GM21515 (cell line): ENCODE results near the gene GRIA3.

ENCODE experiments used
- ATAC-seq: cut with Tn5 transposase; IDR thresholded peaks from one replicate; pipeline ENCODE4 v1.9.1; 2021; ENCODE audit not compliant: unreplicated experiment

GRIA3 gene

DNA sequence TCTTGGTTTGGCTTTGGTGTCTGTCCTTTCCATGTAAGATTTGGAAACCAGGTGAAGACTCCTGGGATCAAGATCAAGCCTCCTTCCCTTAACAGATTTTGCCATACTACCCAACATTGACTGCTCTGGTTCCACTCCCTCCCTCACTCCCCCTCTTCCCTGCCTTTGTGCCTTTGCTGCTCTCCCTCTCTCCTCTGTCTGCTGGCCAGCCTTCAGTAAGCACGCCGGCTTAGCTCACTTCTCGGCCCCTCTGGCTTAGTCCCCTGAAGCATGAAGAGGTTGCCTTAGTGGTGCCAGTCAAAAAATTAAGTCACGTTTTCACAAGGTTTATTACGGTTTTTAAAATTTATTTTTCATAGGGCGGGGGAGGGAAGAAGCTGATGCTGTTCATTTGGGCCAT is 6.0 kb downstream of the GRIA3 start:
- no peak for ATAC-seq

DNA sequence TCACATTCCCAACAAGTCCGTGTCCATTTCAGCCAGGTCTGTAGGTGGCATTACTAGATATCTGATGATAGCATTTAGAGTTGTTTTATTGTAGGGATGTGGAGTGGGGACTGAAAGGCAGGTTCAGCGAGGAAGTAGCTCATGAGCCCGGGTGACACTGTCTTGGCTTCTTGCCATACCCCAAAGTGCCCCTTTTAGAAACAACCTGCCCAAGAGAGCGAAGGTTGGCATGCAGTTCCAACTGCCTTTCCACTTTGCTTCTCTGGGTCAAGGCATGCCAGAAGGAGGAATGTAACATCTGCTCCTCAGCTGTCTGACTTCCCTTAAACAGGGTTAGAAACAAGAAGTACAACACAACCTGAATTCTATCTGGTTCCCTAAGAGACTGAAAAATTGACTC is 9.0 kb downstream of the GRIA3 start:
- ATAC-seq: no peak

DNA sequence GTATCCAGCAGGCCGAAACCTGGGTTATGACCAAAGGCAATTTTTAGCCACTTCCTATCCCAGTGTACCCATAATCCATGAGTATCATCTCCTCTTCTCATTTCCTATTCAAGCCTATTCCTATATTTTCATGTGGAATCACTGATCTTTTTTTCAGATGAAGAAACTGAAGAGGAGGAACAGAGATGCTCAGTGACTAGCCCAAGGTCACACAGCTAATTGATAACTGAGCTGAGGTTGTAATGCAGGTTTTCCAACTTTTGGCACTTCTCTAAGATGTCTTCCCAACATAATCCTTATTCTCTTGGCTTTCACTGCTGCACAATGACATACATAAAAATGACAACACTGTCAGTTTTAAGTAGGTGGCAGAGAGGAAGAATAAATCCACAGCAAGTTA is 15.3 kb downstream of the GRIA3 start:
- no peak for ATAC-seq

DNA sequence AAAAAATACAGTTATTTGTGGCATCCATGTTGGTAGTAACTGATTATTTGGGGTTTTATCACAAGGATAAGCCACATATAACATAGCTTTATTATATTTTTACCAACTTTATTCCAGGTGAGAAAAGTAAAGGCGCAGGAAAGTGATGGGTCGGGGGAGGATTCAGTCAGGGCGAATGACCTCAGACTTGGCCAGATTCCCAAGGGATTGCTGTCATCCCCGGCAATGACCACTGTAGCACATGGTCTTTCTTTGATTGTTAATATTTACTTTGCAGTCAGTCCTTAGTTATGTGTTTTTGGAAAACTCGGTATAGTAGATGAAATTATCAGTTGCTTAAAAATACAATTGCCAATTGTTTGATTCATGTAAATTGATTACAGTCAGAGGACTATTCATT is 17.6 kb downstream of the GRIA3 start:
- no peak for ATAC-seq

DNA sequence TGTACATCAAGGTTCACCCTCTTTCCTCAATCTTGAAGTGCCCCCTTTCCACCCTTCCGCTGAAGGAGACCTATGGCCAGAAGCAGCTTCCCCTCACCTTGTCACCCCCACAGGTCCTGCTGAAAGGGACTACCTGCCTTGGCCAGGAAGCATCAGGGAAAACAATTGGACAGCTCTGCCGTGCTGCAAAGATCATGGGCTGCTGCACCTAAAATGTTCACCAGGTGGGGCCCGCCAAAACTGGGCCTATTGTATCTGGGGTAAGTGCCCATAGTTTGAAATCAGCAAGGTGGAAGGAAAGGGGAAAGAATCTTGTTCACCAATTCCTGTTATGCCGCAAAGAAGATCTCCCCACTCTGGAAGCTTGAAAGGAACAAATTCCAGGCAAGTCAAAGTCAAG is 18.4 kb downstream of the GRIA3 start:
- ATAC-seq: no peak

DNA sequence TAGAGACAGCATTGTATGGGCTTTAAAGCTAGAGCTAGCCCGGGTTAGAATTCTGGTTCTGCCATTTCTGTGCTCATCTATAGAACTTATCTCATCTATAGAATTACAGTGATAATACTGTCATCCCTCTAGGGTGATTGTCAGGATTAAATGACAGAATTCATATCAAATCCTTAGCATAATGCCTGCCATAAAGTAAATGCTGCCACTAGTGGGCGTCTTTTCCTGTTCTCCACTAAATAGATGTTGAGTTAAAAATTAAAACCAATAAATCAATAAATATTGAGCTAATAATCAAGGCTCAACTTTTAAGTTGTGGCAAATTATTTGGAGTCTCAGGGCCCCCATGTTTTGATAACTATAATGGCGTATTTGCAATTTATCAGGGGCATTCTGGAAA is 19.7 kb downstream of the GRIA3 start:
- ATAC-seq: no peak

DNA sequence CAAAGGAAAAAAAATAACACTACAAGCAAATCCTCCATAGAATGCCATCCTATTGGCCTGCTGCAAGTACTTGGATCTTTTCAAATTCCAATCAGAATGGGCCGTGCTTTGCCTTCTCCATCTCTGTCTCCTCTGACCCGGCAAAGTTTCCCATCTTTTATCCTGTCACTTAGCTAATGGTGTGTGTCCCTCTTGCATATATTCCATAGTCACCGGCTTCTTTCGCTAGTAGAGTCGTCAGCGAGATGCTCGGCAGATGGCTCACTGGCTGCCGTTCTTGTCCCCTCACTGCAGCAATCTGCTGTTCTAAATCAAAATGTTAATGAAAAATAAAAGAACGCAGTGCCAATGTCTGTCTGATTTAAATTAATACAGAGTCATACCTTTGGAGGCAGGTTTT is 22.1 kb downstream of the GRIA3 start:
- ATAC-seq: no peak

DNA sequence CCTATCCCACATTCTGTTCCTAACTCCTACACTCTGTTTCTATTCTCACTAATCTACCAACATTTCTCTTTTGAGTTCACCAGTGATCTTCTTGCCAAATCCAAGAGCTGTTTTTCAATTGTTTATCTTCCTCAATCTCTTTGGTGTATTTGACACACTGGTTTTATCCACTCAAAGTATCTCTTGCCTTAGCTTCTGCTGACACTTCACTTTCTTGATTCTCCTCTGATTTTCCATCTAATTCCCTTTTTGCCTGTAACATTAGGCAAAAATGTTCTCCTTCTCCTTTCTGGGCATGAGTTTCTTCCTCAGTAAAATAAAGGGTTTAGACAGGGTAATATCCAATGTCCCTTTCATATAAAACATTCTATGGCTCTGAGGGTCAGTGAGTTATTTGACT is 26.2 kb downstream of the GRIA3 start:
- ATAC-seq: no peak

DNA sequence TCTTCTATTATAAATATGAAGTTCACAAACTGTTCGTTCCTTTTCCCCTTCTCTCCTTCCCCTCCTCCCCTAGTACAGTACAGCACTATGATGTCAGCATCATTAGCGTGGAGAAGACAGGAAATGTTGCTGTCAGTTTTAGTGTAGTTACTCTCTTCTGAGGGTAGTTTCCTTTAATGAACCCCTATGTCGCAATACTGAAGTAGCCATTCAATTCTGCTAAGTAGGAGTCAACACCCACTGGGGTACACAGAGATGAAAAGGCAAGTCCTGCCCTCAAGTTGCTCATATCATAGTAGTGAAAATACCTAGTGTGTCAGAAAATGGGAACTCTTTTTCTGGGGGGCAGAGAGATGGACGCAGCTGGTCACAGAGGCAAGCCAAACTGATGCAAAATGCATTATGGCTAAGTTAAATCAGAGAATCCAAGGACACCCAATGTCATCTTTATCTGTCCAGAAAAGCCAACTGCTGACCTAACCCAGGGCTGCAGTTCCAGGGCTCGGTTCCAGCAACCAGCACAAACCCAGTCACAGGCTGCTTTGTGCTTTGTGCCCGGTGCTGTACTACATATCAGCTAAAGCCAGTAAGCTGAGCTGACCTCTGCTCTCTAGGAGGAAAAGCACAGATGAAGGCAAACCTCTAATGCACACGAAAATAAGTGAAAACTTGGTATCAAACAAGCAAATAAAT is 31.5 kb downstream of the GRIA3 start:
- no peak for ATAC-seq

DNA sequence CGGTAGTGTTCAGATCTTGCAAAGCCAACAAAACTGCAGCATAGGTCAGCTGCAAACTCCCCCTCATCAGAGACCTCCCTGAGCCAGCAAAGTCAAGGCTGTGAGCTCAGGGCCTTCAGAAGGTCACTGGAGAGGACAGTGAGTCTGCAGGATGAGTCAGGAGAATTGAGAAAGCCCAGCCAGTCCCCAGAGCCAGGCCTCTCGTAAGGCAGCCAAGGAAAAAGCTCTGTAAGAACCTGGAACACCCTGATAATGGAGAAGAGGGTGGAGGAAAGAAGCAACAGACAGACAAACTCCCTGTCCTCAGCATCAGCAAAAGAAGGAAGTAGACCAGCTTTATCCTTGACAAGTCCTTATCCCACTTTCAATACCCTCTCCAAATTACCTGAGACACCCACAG is 33.0 kb downstream of the GRIA3 start:
- ATAC-seq: no peak

DNA sequence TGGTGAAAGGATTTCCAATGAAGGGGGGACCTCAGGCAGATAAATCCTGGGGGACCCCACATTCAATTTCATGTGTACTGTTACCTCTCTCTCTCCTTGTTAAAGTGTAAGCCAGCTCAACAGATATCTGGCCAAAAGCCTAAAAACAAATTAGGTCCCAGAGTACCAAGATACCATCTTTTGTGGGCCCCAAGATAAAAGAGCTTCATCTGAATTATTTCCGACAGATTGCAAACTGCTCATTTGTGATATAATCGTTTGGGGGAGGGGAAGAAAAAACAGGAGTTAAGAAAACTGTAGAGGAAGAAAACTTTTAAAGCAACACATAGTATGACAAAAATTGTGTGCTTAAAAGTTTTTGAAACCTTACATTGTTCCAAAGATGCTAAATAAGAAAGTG is 33.6 kb downstream of the GRIA3 start:
- no peak for ATAC-seq

DNA sequence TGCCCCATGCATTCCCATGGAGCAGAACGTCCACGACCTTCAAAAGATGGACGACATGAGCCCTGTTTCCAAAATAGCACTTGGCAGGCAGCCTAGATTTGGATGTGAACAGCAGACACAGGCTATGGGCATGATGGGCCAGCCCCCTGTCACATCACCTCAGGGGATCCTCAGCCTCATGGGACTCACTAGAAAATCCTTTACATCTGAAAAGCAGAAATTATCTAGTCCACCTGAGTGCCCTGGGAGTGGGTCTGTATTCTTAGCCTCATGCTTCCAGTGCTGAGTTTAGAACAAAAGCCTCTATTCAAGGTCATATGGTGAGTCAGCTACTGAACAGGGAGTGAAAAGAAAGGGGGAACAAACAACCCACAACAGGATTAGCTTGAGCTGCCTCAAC is 35.8 kb downstream of the GRIA3 start:
- no peak for ATAC-seq

DNA sequence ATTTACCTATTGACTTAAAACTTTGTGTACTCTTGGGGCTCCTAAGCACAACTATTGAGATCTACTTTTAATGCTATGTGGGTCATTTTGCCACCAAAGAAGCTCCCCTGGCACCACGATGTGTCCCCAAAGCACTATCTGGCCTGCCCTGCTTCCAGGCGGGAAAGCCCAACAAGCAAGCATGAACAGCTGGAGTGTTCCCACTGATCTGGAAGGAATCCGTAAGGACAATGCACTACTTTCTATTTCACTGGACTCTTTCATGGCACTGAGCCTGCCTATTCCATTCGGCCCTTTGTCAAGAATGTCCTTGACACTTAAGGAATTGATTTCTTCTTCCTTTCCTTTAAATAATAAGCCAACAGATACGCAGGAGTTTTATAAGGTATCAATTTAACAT is 38.8 kb downstream of the GRIA3 start:
- no peak for ATAC-seq

DNA sequence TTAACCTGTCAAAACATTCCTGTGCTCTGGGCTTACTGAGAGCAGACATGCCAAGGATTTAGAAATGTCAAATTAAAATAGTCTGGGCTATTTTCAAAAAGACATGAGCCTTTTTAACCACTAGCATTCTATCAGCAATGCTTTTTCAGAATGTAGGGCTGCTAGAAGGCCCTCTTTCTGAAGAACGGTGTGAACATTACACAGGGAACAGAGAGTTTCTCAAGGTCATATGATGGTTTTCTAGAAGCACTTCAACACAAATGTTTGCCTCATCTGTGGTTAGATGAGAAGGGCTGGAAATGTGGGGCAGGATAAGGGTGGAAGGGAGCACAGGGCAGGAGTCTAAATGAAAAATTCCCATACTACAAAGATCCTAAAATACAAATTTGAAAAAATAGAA is 39.3 kb downstream of the GRIA3 start:
- no peak for ATAC-seq

DNA sequence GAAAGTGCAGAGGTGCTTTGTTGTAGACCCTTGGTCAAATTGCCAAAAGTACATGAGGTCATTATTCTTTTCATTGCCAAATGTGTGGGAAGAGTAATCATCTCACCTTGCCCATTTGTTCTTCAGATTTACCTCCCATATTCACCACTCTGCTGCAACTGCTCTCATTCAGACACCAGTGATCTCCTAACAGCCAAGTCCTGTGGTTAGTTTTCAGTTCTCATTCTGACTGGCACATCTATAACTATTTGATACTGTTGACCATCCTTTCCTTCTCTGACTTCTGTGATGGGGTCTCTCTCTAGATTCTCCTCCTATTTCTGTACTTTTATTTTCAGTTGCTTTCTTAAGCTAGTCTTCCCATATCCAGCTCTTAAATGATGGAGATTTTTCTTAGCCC is 39.8 kb downstream of the GRIA3 start:
- peak; percentile 78 for ATAC-seq

DNA sequence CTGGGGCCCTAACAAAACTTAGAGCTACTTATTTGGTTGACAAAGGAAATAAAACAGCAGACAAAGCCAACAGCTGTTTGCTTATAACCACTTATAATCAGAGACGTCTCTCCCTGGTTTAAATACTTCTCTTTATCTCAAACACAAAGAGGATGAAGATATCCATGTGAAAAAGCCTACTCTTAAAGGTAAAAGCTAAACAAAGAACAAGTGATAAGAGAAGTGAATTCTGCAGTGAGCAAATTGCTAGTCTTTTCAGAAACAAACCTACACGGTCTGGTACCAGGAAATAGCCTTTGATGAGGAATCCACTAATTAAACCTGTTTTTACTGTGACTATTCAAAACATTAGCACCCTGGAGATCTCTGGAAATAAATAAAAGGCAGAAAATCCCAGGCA is 46.7 kb downstream of the GRIA3 start:
- no peak for ATAC-seq

DNA sequence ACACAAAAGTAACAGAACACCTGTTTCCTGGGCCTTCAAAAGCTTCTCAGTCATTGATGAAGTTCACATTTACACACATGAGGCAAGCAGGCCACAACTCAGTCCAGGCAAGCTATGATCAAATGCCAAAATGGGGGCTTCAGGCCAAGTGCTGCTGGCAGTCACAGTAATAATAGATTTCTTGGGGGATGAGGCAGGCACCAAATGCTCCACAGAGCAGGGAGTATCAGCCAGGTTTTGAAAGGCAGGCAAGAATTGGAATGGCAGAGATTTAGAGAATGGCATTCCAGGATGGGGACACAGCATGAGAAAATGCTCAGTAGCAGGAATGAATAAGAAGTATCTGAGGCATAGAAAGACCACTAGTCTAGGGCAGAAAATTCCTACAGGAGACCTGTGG is 52.8 kb downstream of the GRIA3 start:
- ATAC-seq: no peak

DNA sequence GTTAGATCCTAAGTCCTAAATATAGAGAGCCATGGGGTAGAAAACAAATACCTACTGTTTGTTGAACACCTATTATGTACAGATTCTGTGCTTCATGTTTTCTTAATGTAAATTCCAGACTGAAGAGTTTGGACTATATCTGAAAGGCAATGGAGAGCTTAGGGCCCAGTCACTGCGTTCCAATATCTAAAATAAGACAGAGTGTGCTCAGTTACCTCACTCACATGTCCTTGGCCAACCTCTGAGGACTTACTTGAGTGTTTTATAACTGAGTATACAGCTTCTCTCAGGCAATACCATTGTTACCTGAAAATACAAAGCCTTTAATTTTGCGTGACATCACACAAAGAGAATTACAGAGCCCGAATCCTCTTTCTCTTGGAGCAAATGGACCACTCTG is 53.2 kb downstream of the GRIA3 start:
- ATAC-seq: no peak

DNA sequence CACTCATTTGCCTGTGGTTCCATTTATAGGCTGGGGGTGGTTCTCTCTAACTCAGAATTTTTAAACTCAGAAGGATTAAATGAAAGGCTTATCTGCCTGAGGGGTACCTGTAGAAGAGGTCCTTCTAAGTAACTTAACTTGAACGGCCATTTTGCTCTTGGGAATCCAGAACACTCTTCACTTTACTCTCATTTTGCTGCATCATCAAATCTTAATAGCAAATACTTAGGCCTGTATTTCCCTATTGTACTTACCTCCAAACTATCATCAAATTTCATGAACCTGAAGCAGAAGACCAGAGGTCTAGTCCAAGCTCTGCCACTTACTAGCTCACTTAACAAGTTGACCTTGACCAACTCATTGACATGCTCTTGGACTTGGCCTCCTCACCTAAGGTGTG is 70.4 kb downstream of the GRIA3 start:
- ATAC-seq: no peak

DNA sequence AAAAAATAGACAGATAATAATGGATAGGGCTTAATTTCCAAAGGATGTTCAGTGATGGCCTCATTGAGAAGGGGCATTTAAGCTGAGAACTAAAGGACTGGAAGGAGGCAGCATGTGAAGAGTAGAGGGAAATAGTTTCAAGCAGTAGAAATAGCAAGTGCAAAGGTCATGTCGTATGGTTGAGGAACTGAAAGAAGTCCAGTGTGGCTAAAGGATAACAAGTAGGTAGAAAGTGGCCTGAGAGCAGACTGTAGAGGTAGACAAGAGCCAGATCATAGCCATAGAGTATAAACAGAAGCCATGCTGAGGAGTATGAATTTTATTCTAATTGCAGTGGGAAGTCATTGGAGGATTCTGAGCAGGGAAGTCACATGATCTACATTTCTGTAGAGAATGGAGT is 72.3 kb downstream of the GRIA3 start:
- ATAC-seq: peak; percentile 66

DNA sequence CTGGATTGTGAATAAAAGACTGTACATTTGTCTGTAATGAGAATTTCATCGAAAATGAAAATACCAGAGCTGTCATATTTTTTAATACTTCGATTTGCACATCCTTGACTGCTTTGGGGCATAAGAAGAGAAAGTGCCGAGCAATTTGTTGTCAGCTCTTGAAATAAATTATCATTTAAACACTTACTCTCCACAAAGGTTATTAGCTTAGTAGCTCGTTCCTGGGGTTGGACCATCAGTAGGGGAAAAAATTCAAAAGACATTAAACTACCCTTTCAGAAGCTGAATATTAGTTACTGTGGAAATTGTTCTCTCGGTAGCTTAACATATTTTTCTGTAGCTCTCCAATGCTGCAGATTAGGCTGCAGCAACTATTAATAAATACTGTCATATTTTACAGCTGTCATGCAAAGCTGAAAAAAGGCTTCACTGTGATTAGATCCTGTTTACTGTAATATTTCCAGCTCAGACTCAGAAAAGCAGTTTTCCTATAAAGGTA is 76.9 kb downstream of the GRIA3 start:
- no peak for ATAC-seq

DNA sequence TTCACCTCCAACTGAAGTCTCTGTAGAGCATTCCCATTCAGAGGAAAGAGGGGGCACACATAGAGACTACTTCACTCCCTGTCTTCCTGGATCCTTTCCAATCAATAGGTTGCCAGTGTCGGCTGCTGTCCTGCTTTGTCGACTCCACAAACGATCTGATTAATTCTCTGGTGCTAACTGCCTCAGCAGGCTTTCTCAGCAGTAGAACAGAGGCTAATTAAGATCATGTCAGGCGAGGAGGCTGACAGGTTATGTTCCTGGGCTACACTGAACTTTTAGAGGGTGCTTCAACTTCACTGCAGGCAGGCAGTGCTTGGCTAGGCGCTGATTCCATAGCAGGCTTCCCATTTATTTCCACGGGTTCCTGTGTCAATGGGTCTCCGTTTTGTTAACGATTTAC is 79.2 kb downstream of the GRIA3 start:
- no peak for ATAC-seq

DNA sequence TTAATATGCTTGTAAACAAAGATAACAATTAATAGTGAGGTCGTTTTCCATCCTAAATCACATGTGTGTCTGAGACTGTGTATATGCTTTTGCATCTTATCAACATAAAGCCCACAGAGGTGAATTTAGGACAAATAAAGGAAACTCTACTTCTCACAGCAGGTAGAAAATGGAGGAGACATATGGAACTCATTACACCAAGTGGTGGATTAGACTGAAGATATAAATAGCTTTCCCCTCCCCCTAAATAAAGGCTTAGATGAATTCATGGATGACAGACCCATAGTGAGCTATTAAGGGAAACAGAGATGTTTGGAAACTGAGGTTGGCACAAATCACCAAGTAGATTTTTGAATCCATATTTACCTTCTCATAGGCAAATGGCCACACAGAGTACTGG is 79.7 kb downstream of the GRIA3 start:
- no peak for ATAC-seq
